AG09309 (cell line): ENCODE measurements around the gene FMNL2.

Source experiments
- DNase-seq: peaks from one replicate; pipeline ENCODE4 v3.0.0-alpha.2; 2010; ENCODE audit warnings: low read depth
- H3K4me3 ChIP-seq: 2 replicates; pipeline ENCODE4 v1.5.1; 2011; ENCODE audit warnings: mild to moderate bottlenecking, low read depth, low read length, moderate library complexity; ENCODE audit not compliant: control insufficient read depth
- CTCF ChIP-seq: IDR thresholded peaks from 2 replicates; pipeline ENCODE4 v1.5.1; 2011; ENCODE audit warnings: mild to moderate bottlenecking, low read depth, low read length, inconsistent platforms; ENCODE audit not compliant: insufficient read depth, control insufficient read depth; ENCODE audit errors: missing control alignments

Gene FMNL2

GRCh38 chr2:152602750-152603149, 267.8 kb downstream of the FMNL2 start:
- DNase-seq = no peak
- no peak for TF ChIP-seq CTCF
- H3K4me3 ChIP-seq = no peak overlapping the region

- DNase-seq = no peak
- H3K4me3 ChIP-seq = no peak overlapping the region
- TF ChIP-seq CTCF = no peak
These were observed 268.2 kb downstream of the FMNL2 start for GRCh38 chr2:152603166-152603565.

GRCh38 chr2:152606081-152606480, 271.1 kb downstream of the FMNL2 start:
- no peak overlapping the region for H3K4me3 ChIP-seq
- no peak for TF ChIP-seq CTCF

GRCh38 chr2:152606941-152607340, 272.0 kb downstream of the FMNL2 start:
- no peak for DNase-seq
- H3K4me3 ChIP-seq = no peak overlapping the region
- no peak for TF ChIP-seq CTCF

More at GRCh38 chr2:152606081-152606480, 271.1 kb downstream of the FMNL2 start:
- DNase-seq = no peak

GRCh38 chr2:152607793-152608300, 272.9 kb downstream of the FMNL2 start:
- TF ChIP-seq CTCF = no peak
- DNase-seq = no peak
- H3K4me3 ChIP-seq = no peak overlapping the region

GRCh38 chr2:152609154-152609553, 274.2 kb downstream of the FMNL2 start:
- no peak for DNase-seq
- no peak for TF ChIP-seq CTCF
- H3K4me3 ChIP-seq = no peak overlapping the region

- no peak for TF ChIP-seq CTCF
- DNase-seq = no peak
- no peak overlapping the region for H3K4me3 ChIP-seq
These were observed 274.7 kb downstream of the FMNL2 start for GRCh38 chr2:152609699-152610098.
